Activated CD4-positive, alpha-beta T cell treated with anti-CD3 and anti-CD28 coated beads, Interleukin-2, Interleukin-6, amounts not matched to agents 100 ng/mL and 50 ng/mL, durations not matched to agents 16 hours and 8 hours (primary cell): ENCODE measurements around the gene TRIM3.

Experiments
- DNase-seq: peaks from one replicate; pipeline ENCODE4 v3.0.0-alpha.2; 2020

Gene TRIM3

GRCh38 chr11:6480299-6480914 lies 6.7 kb upstream of the TRIM3 start:
- no peak for DNase-seq

GRCh38 chr11:6476571-6476970 lies 2.8 kb upstream of the TRIM3 start:
- DNase-seq: no peak

GRCh38 chr11:6475936-6476335 lies 2.2 kb upstream of the TRIM3 start:
- DNase-seq: no peak

GRCh38 chr11:6474806-6475500 lies 1.2 kb upstream of the TRIM3 start:
- DNase-seq: no peak

- no peak for DNase-seq
Measured at GRCh38 chr11:6474413-6474792, 662 bp upstream of the TRIM3 start.

- no peak for DNase-seq
Measured at GRCh38 chr11:6472934-6473333, 807 bp downstream of the TRIM3 start.

DNA sequence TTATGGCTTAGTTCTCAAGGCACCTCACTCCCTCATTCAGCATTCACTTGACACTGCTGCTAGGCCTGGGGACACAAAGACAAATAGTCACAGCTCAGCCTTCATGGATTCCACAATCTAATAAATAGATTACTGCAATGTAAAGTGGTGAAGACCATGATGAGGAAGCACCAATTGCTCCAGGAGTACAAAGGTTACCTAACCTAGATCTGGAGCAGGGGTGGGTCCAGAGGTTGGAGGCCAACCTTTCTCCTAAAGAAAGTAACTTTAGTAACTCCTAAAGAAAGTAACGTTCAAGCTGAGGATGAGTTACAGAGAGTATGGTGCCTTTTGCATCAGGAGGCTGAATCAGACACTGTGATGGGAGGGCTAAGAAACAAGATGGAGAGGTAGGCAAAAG lies 4.1 kb downstream of the TRIM3 start:
- no peak for DNase-seq

GRCh38 chr11:6468712-6469495 lies 4.8 kb downstream of the TRIM3 start:
- peak; percentile 20 for DNase-seq

DNA sequence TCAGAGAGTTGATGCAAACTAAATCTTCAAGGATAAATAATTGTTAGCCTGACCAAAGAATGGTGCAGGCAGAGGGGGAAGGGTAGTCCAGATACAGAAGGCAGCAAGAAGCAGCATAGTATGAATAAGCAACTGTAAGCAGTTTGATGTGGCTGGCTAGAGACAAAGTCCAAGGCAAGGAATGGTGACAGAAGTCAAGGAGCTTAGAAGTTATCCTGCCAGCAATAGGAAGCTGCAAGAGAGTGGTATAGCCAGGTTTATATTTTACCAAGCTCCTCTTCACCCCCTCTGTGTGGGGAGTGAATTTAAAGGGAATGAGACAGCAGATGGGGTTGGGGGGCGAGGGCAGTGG lies 14.7 kb downstream of the TRIM3 start:
- no peak for DNase-seq

DNA sequence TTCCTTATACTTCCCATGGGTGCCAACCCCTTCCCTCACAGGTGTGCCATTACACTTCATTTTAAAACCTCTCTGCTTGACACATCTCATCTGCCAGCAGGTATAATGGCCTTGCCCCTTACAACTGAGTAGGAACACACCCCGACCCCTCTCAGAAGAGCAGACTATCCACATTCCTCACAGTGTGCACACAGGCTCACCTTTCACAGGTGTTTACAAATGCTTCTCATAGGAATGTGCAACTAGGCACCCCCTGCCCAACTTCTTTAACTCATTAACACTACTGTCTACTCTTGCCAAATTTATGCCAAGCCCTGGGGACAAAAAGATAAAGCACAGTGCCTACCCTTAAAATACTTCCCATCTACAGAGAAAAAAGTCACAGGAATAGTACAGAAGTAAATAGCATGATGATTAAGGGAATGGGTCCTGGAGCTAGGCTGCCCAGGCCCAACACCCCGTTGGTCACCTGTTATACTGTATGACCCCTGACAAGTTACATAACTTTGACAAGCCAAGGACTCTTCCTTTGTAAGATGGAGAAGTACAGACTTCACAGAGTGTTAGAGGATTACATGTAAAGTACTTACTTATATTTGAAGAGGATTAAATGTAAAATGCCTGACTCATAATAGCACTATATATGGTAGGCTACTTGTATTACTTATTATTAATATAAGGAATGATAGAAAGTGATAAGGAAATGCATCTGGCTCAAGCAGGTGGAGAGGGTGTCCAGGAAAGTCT lies 15.2 kb downstream of the TRIM3 start:
- DNase-seq: no peak

DNA sequence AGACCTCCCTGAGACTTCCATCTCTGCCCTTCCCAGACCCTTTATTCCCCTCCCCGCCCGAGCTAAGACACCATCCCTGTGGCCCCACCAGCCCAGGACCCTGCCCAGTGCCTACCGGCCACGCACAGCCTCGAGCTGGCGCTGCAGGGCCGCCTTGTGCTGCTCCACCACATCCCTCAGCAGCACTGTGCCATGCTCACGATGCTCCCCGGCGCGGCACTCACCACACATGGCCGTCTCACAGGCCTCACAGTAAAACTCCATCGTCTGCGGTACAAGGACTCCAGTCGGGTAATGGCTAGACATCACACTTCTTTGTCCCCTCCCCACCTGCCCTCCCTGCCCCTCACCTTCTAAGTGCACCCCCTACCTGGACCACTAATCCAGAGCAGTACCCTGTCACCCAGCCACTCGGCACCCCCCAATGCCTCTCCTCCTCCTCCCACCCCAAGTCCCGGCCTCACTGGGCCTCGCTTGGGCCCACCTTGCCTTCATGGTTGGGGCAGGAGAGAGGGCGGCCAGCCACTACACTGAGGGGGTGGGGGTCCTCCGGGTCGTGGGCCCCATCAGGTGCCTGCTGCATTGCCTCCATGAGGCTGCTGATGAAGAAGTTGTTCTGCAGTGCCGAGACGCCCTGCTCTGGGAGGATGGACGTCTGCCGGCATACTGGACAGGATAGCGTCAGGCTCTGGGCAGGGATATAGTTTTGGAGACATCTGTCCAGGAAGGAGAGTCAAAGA lies 16.0 kb downstream of the TRIM3 start:
- DNase-seq: no peak

GRCh38 chr11:6456361-6457073 lies 17.2 kb downstream of the TRIM3 start:
- no peak for DNase-seq

DNA sequence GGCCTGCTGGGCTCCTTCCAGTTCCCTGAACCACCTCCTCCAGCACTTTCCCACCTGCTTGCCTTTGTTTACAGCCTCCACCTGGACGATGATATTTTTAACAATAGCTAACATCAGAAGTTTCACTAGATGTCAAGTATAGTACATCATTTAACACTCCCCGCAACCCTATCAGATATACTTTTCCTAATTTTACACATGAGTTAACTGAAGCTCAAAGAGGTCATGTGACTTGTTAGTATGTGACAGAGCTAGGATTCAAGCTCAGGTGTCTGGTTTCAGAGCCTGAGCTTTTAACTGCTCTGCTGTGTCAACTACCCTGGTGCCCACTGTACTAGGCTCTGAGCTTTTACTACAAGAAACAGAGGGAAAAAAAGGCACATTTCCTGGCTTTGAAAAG lies 18.7 kb downstream of the TRIM3 start:
- DNase-seq: no peak

- DNase-seq: no peak
Measured at GRCh38 chr11:6453152-6453551, 20.6 kb downstream of the TRIM3 start.

GRCh38 chr11:6452219-6452618 lies 21.5 kb downstream of the TRIM3 start:
- DNase-seq: no peak

DNA sequence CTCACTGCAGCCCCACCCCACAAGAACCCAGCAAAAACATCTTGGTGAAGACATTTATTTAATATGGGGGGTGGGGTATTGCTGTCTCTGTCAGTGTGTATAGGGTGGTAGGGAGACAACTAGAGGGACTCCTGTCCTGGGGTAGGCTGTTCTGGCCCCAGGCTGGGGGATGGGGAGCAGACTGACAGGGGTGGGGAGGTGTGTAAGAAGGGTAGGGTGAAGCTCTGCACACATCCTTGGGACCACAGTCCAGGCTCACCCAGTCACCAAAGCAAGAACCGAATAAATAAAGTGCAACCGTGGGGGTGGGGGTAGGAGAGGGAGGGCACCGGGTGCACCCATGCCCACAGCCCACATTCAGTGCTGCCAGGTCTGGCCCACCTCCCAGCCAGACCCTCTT lies 25.2 kb downstream of the TRIM3 start:
- DNase-seq: no peak

GRCh38 chr11:6443269-6444003 lies 30.3 kb downstream of the TRIM3 start:
- peak; percentile 63 for DNase-seq

DNA sequence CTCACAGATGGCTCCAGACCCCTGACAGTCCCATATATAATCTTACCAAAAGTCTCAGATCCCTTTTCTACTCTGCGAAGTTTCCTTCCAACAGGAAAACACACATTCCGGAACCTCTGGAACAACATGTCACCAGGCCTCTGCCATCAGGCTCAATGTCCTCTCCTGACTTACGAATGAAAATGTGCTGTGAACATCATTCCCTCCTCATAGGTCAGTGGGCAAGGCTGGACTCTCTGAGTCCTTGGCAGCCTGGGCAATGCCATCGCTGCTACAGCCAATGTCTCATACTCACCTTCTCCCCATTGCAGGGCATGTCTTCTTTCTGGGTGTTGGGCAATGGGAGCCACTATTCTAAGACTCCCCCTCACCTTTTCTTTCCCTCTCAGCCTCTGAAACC lies 31.3 kb downstream of the TRIM3 start:
- no peak for DNase-seq

GRCh38 chr11:6440906-6441358 lies 32.8 kb downstream of the TRIM3 start, which contains the start of gene HPX:
Gene HPX (minus strand): TSS chr11:6440987. CDS start chr11:6440963, 24 bp downstream.
- no peak for DNase-seq

- DNase-seq: peak; percentile 41
Measured at GRCh38 chr11:6438979-6439571, 34.7 kb downstream of the TRIM3 start.

DNA sequence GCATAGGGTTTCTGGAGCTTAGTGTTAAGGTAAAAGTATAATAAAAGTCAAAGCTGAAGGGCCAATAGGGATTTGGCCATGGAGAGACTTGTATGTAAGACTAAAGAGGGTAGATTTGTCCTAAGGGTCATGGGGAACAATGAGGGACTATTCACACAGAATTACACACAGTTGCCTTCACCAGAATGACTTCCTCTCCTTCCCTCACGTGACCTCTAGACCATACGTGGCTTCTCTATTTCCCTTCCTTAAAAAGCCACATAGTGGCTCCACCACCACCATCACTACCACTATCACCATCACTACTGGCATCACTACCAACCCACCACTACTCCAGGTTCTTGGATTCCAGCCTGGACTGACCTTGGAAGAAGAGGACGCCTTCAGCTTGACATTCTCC lies 35.7 kb downstream of the TRIM3 start:
- peak; percentile 23 for DNase-seq
